ENCODE results near the gene KIAA2012.

Gene KIAA2012

DNA sequence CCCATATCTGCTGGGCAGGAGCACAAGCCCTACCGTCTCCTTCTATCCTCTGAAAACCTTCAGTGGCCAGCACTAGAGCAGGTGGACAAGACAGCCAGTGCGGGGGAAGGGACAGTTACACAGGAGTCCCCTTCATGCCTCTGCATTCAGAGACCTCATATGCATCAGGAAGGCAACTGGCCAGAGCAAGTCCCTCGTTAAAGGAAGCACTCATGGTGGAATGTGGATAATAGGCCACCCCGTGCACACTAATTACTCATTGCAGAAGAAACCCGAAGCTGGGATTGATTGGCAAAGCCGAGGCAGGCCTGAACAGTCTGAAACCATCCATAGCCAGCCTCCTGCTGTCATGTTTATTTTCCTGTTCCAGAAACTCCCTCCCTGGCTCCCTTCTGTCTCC, 11.2 kb downstream of the KIAA2012 start:
- TF ChIP-seq, protein P1, sequence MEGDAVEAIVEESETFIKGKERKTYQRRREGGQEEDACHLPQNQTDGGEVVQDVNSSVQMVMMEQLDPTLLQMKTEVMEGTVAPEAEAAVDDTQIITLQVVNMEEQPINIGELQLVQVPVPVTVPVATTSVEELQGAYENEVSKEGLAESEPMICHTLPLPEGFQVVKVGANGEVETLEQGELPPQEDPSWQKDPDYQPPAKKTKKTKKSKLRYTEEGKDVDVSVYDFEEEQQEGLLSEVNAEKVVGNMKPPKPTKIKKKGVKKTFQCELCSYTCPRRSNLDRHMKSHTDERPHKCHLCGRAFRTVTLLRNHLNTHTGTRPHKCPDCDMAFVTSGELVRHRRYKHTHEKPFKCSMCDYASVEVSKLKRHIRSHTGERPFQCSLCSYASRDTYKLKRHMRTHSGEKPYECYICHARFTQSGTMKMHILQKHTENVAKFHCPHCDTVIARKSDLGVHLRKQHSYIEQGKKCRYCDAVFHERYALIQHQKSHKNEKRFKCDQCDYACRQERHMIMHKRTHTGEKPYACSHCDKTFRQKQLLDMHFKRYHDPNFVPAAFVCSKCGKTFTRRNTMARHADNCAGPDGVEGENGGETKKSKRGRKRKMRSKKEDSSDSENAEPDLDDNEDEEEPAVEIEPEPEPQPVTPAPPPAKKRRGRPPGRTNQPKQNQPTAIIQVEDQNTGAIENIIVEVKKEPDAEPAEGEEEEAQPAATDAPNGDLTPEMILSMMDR (conservative IDR thresholded peaks at IDR 0.05; ENCODE audit: low read length): no peak
- no peak for DNase-seq (ENCODE audit: low read depth)
- H3K4me3 ChIP-seq (ENCODE audit: low read length): no peak overlapping the region

DNA sequence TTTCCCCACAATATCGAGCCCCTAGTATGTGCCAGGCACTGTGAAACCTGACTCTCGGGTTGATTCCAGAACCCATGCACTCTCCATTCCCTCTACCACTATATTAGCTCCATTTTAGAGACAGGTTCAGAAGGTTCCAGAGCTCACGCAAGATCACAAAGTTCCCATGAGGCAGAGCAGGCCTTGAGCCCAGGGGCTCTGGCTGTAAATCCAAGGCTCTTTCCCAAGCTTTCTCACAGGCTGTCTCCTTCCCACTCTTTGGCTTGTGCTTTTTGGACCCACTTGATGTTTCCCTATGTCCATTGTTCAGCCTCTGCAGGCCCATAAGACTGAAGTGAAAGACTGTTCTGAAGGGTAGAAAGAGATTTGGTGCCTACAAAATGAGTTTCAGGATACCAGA, 15.7 kb downstream of the KIAA2012 start:
- H3K4me3 ChIP-seq (ENCODE audit: low read length): no peak overlapping the region
- DNase-seq (ENCODE audit: low read depth): no peak
- TF ChIP-seq, protein P1 (conservative IDR thresholded peaks at IDR 0.05; ENCODE audit: low read length): no peak

DNA sequence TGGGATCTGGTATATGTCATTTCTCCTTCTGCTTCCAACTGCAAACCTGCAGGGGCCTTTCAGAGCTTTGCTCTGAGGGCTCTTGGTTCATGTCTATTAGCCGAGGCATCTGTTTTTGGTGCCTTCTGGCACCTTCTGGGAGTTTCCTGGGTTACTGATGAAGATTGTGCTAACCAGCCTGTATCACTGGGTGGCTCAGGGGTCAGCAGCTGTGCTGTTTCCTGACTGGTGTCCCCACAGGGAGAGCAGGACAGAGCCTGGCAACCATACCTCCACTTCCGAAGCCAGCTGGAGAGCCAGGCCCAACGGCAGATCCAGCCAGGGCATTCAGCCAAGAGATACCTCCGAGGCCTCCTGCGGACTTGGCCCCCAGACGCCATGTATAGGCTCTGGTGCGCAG, 17.5 kb downstream of the KIAA2012 start:
- TF ChIP-seq, protein P1 (conservative IDR thresholded peaks at IDR 0.05; ENCODE audit: low read length): no peak
- H3K4me3 ChIP-seq (ENCODE audit: low read length): no peak overlapping the region
- DNase-seq (ENCODE audit: low read depth): no peak

DNA sequence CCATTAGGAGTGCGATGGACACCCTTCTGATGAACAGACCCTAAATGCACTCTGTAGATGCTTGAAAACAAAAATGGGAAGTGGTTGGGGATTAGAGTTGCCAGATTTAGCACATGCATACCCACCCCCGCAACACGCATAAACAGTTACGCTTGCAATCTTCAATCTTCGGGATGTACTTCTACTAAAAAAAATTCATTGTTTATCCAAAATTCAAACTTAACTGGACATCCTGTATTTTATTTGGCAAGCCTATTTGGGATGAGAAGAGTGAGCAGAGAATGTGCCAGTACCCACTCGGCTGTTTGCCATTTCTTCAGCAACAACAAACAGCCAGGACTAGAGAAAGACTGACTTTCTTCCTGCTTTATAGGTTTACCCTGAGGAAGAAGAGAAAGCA, 18.4 kb downstream of the KIAA2012 start:
- TF ChIP-seq, protein P1 (conservative IDR thresholded peaks at IDR 0.05; ENCODE audit: low read length): no peak
- no peak overlapping the region for H3K4me3 ChIP-seq (ENCODE audit: low read length)
- DNase-seq (ENCODE audit: low read depth): no peak

DNA sequence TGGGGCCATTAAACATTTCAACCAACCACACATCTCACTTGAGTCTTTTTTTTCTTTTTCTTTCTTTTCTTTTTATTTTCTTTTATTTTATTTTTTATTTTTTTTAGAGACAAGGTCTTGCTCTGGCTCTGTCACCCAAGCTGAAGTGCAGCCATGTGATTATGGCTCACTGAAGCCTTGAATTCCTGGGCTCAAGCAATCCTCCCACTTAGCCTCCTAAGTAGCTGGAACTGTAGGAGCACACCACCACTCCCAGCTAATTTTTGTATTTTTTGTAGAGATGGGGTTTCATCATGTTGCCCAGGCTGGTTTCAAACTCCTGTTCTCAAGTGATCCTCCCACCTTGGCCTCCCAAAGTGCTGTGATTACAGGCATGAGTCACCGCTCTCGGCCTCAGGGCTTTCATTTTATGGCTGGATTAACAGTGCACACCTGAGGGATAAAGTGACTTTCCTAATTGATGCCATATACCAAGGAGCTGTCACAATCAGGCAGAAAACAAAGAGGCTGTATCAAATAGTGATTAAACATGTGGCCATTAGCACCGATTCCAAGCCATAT, 21.5 kb downstream of the KIAA2012 start:
- H3K4me3 ChIP-seq (ENCODE audit: low read length): no peak overlapping the region
- TF ChIP-seq, protein P1 (conservative IDR thresholded peaks at IDR 0.05; ENCODE audit: low read length): no peak
- DNase-seq (ENCODE audit: low read depth): no peak

DNA sequence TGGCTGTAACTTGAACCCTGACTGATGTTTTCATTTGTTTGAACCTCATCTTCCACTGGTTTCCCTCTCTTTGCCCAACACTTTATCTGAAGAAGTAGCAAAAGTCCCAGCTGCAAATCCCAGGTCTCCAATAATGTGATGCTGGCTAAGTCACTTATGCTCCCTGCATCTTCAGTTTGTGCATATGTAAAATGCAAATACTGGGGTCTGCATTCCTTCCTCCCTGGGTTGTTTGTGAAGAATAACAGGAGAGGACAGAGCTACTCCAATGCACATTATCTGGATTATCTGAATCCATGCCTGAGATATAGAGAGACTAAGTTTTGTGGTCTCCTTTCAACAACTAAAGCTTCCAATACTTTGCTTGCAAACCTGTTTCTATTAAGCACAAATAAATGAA, 22.2 kb downstream of the KIAA2012 start:
- H3K4me3 ChIP-seq (ENCODE audit: low read length): no peak overlapping the region
- DNase-seq (ENCODE audit: low read depth): no peak
- TF ChIP-seq, protein P1 (conservative IDR thresholded peaks at IDR 0.05; ENCODE audit: low read length): no peak

DNA sequence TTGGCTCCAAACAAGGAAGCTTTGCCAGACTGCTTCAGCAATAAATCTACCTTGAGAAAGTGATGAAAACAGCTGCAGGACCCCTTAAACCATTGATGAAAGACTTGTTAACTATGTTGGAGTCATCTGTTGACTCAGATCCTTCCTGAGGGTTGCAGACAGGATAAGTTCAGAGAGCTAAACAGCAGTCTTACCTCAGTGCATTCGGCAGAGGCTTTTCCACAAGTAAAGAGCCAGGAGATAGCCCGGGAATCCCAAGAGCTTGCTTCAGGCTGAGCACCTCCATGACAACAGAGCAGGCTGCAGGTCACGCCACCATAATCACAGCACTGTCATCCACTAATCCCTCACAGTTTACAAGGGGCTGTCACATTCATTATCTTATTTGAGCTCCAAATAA, 23.7 kb downstream of the KIAA2012 start:
- H3K4me3 ChIP-seq (ENCODE audit: low read length): no peak overlapping the region
- peak; percentile 49 for DNase-seq (ENCODE audit: low read depth)
- TF ChIP-seq, protein P1 (conservative IDR thresholded peaks at IDR 0.05; ENCODE audit: low read length): no peak
